Psoas muscle (tissue), 8 donors: ENCODE results near the gene PPARG. TPM values are rescaled to one million over a fixed set of nuclear protein-coding genes. Genes with fewer than 3 reads are reported as not detected.

Experiments used
- ATAC-seq, 4 donors: fragments of 200-7000 bp; cut with Tn5 transposase; one replicate each; pipeline ENCODE4 v1.9.1; 2020; ENCODE audit warnings: moderate library complexity in 3 of 4, mild to moderate bottlenecking in 2 of 4
- DNase-seq, 2 donors: peaks; one replicate each; pipeline ENCODE4 v3.0.0-alpha.2; 2020
- H3K27ac ChIP-seq: fragments of 200-600 bp; one replicate; pipeline ENCODE4 v1.8.0; 2022
- H3K27me3 ChIP-seq, 3 donors: fragments of 200-600 bp in 1 of 3; one replicate each; pipeline versions ENCODE4 v1.6.1 to v1.8.0; 2013 to 2022; ENCODE audit warnings: low read length in 2 of 3, mild to moderate bottlenecking in 2 of 3, moderate library complexity in 1 of 3; ENCODE audit not compliant: insufficient read depth in 3 of 3
- H3K36me3 ChIP-seq, 2 donors: fragments of 200-600 bp in 1 of 2; one replicate each; pipeline versions ENCODE4 v1.6.1 to v1.8.0; 2013 to 2022; ENCODE audit warnings: low read depth in 1 of 2, mild to moderate bottlenecking in 1 of 2, moderate library complexity in 1 of 2; ENCODE audit not compliant: insufficient read depth in 1 of 2
- H3K4me1 ChIP-seq: fragments of 200-600 bp; one replicate; pipeline ENCODE4 v1.8.0; 2022
- H3K4me3 ChIP-seq: fragments of 200-600 bp; one replicate; pipeline ENCODE4 v1.8.0; 2022; ENCODE audit warnings: mild to moderate bottlenecking
- H3K9me3 ChIP-seq: fragments of 200-600 bp; one replicate; pipeline ENCODE4 v1.8.0; 2022
- WGBS, 3 donors: extraction: QIAGEN DNeasy Blood & Tissue Kit; methylation state at CpG; one replicate each; pipeline versions ENCODE4 v1.1.6 to v1.1.7; 2013; 5-methylcytosine and 5-hydroxymethylcytosine counted together
- intact Hi-C, 2 donors: fragments of 100-400 bp; cut with DNase I; formaldehyde crosslinking; loops; one replicate each; pipeline versions ENCODE4 v1.11.0 to v1.14.2; 2022
- polyA plus RNA-seq, 3 donors: library from polyadenylated mRNA; stranded (reverse); fragments of 200-250 nt; gene quantifications; one replicate each; pipeline ENCODE4 v1.2.3, GENCODE V29; 2013
- total RNA-seq, 4 donors: library from RNA; stranded (reverse); fragmentation: NEBNext Ultra II Directional in 2 of 4; extraction: Animal tissue kit (Norgen Biotek cat#: 25700) in 2 of 4; gene quantifications; one replicate each; pipeline versions ENCODE4 v1.2.1 to v1.2.4, GENCODE V29; 2021 to 2023
- TF ChIP-seq, protein P1 (sequence below): fragments of 200-600 bp; IDR thresholded peaks from one replicate; pipeline ENCODE4 v1.8.0; 2022; ENCODE audit warnings: antibody characterized with exemption
- donor health status: healthy with polysubstance abuse.
- donor health status: DM: no; HTN: no; CAD: no; lungs with moderate emphysema.
- donor health status: Bipolar disorder and iron deficiency.
- donor health status: healthy.
- donor health status: DM: yes; HTN: yes; CAD: no.
- donor health status: DM: no; HTN: no; CAD: no.
- donor health status: DM: no; HTN: no; CAD: no.
- donor health status: DM: yes; HTN: yes; CAD: no.

The PPARG gene
- total and polyA plus RNA-seq, 7 donors: 3.1 to 6.8 (median 4.3) TPM

GRCh38 chr3:12353796-12354525 is 65.1 kb downstream of the PPARG start:
- peak in 3 of 4 donors; percentile 36 to 75 (median 56) for ATAC-seq

GRCh38 chr3:12356175-12356574 is 67.3 kb downstream of the PPARG start:
- ATAC-seq (no peak), DNase-seq (no peak)
- Histone ChIP-seq H3K27me3 (no peaks in the 10 kb centered on the region), H3K9me3 (peaks cover 3% of the 10 kb centered on the region), H3K27ac (no peak overlapping the region), H3K36me3 (no peaks in the 10 kb centered on the region), H3K4me3 (no peak overlapping the region), H3K4me1 (no peaks in the 10 kb centered on the region)
- intact Hi-C loops: no loop called here
- TF ChIP-seq, protein P1, sequence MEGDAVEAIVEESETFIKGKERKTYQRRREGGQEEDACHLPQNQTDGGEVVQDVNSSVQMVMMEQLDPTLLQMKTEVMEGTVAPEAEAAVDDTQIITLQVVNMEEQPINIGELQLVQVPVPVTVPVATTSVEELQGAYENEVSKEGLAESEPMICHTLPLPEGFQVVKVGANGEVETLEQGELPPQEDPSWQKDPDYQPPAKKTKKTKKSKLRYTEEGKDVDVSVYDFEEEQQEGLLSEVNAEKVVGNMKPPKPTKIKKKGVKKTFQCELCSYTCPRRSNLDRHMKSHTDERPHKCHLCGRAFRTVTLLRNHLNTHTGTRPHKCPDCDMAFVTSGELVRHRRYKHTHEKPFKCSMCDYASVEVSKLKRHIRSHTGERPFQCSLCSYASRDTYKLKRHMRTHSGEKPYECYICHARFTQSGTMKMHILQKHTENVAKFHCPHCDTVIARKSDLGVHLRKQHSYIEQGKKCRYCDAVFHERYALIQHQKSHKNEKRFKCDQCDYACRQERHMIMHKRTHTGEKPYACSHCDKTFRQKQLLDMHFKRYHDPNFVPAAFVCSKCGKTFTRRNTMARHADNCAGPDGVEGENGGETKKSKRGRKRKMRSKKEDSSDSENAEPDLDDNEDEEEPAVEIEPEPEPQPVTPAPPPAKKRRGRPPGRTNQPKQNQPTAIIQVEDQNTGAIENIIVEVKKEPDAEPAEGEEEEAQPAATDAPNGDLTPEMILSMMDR: no peak
- 33 to 39% (median 37%) methylated on average over 5 of the region's 5 CpGs for WGBS, 3 donors

More at GRCh38 chr3:12353796-12354525, 65.1 kb downstream of the PPARG start:
- no peak for DNase-seq
- Histone ChIP-seq H3K4me1 (peaks cover 4% of the 10 kb centered on the region), H3K27me3 (no peaks in the 10 kb centered on the region), H3K36me3 (no peaks in the 10 kb centered on the region), H3K27ac (no peak overlapping the region), H3K4me3 (no peak overlapping the region), H3K9me3 (no peaks in the 10 kb centered on the region)
- 50 to 67% (median 64%) methylated on average over 7 of the region's 7 CpGs for WGBS, 3 donors
- TF ChIP-seq, protein P1: no peak
- intact Hi-C loops: no loop called here

DNA sequence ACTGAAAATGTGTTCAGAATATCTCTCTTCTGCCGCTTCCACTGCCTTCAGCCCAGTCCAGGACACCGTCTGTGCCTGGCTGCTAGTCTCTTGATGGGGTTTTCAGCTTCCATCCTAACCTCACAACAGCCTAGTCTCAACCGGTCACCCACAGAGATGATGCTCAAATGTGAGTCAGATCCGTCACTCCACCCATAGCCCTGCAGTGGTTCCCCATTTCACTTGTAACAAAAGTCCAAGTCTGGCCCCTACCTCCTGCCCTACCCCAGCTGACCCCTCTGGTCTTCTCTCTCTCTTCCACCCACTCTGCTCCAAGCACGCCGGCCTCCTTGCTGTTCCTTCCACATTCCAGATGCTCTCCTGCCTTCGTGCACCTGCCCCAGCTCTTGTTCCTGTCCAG is 68.1 kb downstream of the PPARG start:
- Histone ChIP-seq H3K27ac (no peak overlapping the region), H3K9me3 (peaks cover 9% of the 10 kb centered on the region), H3K27me3 (no peaks in the 10 kb centered on the region), H3K4me3 (no peak overlapping the region), H3K4me1 (no peaks in the 10 kb centered on the region), H3K36me3 (no peaks in the 10 kb centered on the region)
- DNase-seq (no peak), ATAC-seq (no peak)
- 83 to 91% (median 89%) methylated on average over 7 of the region's 7 CpGs for WGBS, 3 donors
- TF ChIP-seq, protein P1: no peak
- intact Hi-C loops: no loop called here

GRCh38 chr3:12357456-12357855 is 68.6 kb downstream of the PPARG start:
- Histone ChIP-seq H3K27me3 (no peaks in the 10 kb centered on the region), H3K27ac (no peak overlapping the region), H3K9me3 (peaks cover 9% of the 10 kb centered on the region), H3K36me3 (no peaks in the 10 kb centered on the region), H3K4me3 (no peak overlapping the region), H3K4me1 (no peaks in the 10 kb centered on the region)
- TF ChIP-seq, protein P1: no peak
- intact Hi-C loops: no loop called here
- no peak for ATAC-seq
- DNase-seq: no peak
- 86 to 92% (median 90%) methylated on average over 3 of the region's 3 CpGs for WGBS, 3 donors
